Measurements from ENCODE around the gene NECAB2.

The NECAB2 gene

DNA sequence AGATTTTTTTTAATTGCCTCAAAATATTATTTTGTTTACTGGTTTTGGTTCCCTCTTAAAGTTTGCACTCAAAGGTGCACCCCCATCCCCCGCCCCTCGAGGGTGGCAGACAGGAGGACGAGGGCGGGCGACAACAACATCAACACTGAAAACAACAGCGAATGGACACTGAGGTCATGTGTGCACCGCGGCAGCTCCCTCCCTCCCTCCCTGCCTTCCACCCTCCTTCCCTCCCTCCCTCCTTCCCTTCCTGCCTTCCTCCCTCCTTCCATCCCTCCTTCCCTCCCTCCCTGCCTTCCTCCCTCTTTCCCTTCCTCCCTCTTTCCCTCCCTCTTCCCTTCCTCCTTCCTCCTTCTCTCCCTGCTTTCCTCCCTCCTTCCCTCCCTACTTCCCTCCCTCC is 16.5 kb upstream of the NECAB2 start:
- DNase-seq (ENCODE audit: low read depth in 1 of 2, low spot score in 1 of 2) = no peak

DNA sequence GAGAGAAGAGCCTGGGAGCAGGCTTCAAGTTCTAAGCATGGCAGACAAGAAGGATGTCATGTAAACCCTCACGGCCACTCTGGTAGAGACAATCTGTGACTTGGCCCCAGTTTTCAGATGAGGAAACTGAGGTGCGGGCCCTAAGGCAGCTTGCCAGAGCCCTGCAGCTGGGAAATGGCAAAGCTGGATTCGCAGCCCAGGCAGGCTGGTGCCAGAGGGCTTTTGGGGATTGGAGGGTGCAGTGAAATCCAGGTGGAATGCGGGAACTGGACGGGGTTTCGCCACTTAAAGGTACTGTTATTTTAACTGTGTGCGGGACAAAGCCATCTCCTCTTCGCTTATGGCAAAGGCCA is 15.5 kb upstream of the NECAB2 start:
- no peak for DNase-seq (ENCODE audit: low read depth in 1 of 2, low spot score in 1 of 2)

DNA sequence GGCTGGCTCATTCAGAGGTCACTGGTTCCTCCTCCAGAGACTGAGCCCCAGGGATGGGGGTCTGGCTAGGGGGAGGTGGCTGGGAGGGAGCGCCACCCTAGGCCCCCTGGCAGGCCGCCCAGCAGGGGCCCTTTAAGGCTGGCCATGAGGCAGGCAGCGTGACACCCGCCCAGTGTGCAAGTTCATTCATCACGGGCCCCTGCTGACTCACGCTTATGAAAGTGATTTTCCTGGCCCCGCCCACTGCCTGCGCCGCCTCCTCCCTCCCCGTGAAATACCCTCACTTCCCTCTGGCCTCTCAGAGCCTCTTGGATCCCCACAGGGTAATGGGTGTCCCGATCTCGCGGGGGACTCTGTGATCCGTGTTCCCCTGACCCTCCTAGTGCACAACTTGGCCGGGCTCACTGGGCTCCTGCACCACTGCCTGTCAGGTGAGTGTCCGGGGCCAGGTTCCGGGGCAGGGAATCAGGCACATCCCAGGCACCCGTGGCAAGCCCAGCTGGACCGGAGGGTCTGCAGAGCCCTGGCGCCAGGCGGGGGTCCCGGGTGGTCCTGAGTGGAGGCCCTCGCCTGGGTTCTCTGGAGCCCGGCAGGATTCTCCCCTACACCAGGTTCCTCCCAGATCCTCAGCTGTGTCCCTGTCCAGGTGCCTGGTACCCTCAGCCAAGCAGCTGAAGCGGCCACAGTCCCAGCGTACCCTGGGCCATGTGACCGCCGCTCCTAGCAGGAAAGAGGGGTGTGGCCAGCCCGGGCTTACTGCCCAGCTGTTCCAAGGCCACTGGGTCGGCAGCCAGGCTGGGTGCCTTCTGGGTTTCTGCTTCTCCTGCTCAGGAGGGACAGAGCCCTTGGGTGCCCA is 14.9 kb upstream of the NECAB2 start, which contains the start of gene OSGIN1:
Gene OSGIN1, plus strand, starts transcription at position 301 of the 856 bp plus-strand sequence. CDS start 4,432 bp downstream, outside the sequence.
- peak; percentile 19 to 28 for DNase-seq (ENCODE audit: low read depth in 1 of 2, low spot score in 1 of 2)

DNA sequence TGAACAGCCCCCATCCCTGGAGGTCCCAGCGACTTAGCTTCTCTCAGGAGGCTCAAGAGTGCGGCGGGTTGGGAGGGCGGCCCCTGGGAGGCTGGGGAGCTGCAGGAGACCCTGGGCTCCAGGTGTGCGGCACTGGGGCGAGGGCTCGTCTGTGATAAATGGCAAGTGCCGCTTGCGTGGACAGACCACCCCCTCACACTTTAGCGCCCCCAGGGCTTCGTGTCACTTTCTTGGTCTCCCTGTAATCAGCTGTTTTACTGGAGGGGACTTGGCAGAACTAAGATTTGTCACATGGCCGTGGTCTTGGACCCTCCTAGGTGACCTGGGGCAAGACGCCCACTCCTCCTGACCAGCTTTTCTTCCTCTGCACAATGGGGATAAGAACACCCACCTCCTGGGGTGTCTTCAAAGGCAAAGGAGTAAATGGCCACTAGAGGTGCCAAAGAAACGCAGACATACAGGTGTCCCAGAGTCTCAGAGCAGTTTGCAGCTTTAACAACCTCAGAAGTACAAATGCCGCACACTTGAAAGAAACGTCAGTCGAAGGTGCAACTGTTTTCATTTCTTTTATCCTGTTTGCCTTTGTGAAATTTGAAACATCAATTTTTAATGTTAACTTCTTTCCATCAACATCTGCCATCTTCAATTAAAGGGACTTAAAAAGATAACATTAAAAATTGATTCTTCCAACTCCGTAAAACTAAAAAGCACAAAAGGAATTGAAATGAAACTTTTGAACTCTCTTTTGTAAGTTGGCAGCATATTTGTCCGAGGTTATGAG is 14.1 kb upstream of the NECAB2 start:
- DNase-seq (ENCODE audit: low read depth in 1 of 2, low spot score in 1 of 2) = no peak

DNA sequence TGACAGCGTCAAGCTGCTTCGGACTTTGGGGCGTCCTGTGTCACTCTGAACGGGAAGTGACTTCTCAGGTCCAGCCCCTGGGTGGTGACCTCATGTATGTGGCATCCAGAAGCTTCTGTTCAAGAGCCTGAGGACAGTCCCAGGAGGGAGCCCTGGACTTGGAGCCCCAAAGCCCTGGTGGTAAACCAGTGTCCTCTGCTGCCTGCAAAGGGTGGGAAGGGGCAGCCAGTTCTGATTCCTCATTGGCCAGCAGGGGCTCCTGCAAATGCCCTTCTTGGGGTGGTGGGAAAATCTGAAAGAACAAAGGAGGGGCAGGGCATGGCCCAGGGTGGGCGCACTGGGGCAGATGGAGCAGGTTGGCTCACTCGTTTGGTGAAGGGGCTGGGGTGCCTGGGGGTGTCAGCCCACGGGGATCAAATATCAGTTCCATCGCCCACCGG is 13.4 kb upstream of the NECAB2 start:
- no peak for DNase-seq (ENCODE audit: low read depth in 1 of 2, low spot score in 1 of 2)

DNA sequence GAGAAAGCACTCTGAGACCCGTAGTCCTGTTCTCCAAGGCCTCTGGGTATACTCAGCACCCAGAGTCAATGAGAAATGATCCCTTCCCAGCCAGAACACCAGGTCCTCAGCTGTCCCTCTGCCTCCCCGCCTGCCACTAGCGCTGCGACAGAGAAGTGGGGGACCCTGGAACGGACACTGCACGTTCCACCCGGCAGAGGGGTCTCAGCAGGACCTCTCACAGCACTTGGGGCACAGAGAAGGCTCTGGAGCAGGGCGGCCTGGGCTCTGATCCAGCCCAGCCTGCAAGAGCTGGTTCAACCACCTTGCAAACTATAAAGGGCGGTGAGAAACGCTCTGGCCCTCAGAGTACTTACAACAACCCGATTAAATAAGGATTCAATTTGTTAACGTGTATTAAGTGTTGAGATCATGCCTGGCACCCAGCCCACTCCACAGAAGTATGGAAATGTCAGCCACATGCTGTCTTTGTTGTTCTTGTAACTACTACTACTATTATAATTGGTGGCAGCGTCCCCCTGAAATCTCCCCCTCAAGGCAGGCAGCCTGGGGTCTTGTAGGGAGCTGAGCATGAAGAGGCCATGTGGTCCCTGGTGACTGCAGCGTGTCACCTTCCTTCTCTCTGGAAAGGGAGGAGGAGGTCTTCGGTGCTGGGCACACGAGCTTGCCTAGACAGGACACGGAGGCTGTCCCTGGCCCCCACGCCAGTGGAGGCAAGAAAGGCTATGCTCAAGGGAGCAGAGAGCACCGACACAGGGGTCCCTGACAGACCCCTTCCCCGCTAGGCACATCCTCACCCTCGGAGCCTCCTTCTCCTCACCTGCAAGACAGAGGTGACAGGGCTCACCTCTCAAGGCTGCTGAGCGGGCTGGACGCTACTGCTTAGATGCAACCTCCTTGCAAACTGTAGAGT is 12.6 kb upstream of the NECAB2 start:
- DNase-seq (ENCODE audit: low read depth in 1 of 2, low spot score in 1 of 2) = no peak

DNA sequence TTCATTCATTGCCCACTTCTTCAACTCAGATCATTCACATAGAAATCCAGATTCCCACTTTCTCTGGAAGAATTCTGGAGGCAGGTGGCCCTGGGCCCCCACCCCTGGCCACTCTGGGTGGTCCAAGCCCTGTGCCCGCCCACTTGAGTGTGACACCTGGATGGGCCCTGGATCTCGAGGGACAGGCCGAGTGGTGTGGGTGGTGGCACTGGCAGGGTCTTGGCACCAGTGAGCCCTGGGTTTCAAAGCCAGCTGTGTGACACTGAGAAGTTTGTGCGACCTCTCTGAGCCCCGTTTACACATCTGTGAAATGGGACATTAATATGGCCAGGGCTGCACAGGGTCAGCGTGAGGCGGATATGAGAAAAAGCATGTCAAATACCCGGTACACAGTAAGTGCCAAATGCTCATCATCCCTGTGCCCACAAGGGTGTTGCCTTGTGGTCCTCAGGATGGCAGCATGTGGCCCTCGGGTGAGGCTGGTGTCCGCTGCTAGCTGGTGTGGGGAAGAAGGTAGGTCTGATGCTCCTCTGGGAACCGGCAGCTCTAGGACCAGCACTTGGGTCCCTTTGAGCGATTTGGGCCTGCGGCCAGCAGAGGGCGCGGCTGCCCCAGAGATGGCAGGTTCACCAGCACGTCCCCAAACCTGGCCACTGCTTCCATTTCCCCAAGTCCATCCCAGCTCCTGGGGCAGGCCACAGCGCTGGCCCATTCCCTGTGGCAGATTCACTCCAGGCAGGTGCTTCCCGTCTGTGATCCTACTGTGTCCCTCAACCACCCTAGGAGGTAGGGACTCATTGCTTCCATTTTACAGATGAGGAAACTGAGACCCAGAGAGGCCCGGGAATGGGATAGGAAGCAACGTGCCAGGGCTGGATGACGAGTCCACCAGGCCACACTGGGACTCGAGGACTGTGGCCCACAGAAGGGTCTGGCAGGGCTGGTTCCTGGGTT is 11.4 kb upstream of the NECAB2 start:
- peak; percentile 39 to 47 for DNase-seq (ENCODE audit: low read depth in 1 of 2, low spot score in 1 of 2)

DNA sequence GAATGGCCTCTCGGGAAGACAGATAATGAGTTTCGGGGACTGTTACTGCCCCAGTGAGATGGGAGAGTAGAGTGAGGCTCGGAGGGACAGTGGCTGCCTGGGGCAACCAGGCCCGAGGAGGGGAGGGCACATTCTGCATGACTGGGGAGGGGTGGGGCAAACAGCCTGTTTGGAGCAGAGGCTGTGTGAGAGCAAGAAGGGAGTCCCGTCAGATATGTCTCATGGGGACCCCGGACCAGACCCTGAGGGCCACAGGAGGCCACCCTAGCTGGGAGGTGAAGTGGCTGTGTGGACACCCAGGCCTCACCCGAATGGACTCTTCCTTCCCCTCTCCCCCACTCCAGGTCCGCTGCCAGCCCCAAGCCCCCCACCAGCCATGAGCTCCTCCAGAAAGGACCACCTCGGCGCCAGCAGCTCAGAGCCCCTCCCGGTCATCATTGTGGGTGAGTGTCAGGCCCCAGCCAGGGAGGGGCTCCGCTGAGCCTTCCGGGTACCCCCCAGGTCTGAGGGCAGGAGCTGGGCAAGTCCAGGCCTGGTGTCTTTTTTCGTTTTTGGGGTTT is 10.7 kb upstream of the NECAB2 start:
- no peak for DNase-seq (ENCODE audit: low read depth in 1 of 2, low spot score in 1 of 2)

DNA sequence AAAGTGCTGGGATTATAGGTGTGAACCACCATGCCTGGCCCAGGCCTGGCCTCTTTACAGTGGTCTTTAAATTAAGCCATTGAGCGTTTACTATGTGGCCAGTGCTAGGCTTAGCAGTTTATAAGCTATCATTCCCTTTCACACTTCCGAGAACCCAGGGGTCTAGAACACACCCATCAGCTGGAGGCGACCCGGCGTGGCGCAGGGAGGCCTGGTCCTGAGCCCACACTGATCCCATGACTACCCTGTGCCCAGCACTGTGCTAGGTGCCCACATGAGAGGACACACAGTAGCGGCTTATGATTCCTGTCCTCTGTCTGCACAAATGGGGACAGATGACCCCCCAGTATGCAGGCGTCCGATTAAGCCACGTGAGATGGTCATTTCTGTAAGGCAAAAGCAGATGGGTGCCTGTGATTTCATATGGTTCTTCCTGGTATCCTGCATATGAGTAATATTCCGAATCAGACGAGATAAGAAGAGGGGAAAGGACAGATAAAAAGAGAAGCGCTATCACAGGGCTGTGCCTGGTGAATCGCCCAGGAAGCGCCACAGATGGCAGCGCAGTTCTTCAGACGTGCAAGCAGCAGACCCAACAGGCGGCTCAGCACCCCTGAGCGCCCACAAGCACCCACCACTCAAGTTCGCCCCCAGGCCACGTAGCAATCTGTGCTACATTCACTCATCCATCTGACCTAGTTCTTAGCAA is 9.8 kb upstream of the NECAB2 start:
- DNase-seq (ENCODE audit: low read depth in 1 of 2, low spot score in 1 of 2) = no peak

DNA sequence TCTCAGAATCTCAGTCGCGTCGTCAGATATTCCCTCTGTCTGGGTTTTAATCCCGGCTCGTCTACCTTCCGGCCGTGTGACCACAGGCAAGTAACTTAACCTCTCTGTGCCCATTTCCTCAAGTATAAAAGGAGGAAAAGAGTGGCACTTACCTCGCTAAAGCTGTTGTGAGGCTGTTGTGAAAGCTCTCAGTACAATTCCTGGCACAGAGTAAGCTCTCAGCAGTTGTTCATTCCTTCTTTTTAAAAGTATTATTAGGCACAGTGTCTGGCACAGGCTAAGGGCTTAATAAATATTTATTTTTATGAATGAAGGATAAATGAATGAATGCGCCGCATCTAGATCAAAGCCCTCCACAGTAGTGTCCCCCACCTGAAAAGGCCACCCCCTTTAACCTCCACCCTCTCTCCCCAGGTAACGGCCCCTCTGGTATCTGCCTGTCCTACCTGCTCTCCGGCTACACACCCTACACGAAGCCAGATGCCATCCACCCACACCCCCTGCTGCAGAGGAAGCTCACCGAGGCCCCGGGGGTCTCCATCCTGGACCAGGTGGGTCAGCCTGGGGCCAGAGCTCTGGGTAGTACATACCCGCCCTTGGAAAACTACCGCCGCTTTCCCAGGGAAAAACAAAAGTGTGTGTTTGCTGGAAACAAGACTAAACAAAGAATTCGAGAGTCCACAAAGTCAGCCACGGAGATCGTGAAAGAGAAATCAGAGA is 9.0 kb upstream of the NECAB2 start:
- no peak for DNase-seq (ENCODE audit: low read depth in 1 of 2, low spot score in 1 of 2)

DNA sequence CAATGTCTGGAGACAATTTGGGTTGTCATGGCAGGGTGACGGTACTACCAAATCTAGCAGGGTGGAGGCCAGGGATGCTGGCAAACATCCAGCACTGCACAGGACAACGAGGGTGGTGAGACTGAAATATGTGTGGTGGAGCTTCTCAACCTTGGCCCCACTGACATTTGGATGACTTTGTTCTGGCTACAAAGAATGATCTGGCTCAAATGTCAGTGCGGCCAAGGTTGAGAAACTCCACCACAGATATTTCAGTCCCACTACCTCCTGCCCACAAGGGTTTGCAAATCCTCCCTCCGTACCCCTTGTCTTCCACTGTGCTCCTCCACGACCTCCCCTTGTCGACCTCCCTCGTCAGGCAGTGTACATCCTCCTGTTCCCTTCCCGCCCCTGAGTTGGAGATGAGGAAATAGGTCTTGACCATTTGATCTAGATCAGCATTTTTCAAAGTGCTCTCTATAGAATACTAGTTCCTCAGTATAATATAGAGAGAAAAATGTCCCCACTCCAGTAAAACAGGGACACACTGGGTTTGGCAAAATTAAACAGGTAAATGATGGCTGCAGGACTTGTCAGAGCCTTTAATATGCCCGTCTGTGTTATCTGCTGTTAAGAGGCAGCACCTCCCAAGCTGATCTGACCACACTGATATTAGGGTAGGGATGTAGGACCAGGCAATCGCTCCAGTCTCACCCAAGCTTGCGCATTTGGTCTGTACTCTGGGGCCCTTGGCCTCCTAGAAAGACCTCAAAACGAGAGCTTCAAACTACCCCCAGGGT is 8.2 kb upstream of the NECAB2 start:
- DNase-seq (ENCODE audit: low read depth in 1 of 2, low spot score in 1 of 2) = no peak

DNA sequence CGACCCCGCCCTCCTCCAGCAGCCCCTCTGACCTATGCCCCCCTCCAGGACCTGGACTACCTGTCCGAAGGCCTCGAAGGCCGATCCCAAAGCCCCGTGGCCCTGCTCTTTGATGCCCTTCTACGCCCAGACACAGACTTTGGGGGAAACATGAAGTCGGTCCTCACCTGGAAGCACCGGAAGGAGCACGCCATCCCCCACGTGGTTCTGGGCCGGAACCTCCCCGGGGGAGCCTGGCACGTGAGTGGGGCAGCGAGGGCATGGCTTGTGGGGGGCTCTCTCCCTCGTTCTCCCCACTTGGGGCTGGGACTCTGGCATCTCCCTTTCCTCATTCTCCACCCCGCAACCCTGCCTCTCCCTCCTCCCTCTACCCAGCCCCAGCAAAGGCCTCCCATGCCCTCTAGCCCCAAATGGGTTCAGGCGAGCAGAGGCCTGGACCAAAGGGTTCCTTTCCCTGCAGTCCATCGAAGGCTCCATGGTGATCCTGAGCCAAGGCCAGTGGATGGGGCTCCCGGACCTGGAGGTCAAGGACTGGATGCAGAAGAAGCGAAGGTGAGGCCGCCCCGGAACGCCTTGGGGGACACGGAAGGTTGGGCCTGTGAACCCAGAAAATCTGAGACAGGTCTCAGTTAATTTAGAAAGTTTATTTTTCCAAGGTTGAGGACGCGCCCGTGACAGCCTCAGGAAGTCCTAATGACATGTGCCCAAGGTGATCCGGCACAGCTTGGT is 7.4 kb upstream of the NECAB2 start:
- DNase-seq (ENCODE audit: low read depth in 1 of 2, low spot score in 1 of 2) = no peak

DNA sequence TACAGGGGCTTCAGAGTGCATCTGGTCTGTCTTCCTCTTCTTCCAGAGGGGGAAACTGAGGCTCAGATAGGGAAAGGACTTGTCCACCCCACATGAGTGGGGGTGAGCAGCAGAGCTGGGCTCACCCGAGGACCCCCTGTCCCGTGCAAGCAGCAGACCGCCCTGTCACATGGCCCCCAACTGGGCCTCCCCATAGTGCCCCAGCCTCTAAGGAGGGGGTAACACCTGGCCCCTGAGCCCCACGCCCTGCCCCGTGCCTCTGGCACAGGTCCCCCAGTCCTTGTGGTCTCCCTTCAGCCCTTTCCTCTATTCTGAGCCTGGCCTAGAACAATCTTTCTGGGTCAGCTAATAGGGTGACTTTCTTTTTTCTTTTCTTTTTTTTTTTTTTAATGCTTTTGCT is 6.5 kb upstream of the NECAB2 start:
- DNase-seq (ENCODE audit: low read depth in 1 of 2, low spot score in 1 of 2) = no peak

DNA sequence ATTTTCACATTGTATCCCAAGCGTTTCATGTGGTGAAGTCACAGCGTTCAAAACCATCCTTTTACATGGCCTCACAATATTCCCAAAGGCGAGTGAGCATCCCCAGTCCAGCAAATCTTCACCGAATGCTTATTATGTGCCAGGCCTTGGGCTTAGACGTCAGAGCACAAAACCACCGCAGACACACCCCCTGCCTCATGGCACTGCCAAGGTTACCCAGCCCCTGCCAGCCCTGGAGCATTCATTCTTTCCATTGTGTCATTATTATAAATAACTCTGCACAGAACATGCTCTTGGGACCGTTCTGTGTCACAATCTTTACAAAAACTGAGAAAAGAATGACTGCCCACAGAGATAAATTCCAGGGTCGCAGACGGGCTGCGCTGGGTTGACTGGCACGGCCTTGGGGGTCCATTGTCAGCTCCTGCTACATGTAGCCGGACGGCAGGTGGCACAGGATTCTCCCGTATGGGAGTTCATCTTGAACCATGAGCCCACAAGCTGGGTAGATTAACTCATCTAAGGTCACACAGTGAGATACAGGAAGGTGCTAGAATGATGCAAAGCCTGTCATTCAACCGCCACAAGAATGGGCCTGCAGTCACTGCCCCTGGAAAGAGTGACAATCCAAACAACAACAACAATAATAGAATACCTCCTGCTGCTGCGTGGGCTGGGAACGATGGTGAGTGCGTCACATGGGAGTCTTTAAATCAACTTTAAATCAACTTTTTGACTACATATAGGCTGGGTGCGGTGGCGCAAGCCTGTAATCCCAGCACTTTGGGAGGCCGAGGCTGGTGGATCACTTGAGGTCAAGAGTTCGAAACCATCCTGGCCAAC is 4.5 kb upstream of the NECAB2 start:
- no peak for DNase-seq (ENCODE audit: low read depth in 1 of 2, low spot score in 1 of 2)

DNA sequence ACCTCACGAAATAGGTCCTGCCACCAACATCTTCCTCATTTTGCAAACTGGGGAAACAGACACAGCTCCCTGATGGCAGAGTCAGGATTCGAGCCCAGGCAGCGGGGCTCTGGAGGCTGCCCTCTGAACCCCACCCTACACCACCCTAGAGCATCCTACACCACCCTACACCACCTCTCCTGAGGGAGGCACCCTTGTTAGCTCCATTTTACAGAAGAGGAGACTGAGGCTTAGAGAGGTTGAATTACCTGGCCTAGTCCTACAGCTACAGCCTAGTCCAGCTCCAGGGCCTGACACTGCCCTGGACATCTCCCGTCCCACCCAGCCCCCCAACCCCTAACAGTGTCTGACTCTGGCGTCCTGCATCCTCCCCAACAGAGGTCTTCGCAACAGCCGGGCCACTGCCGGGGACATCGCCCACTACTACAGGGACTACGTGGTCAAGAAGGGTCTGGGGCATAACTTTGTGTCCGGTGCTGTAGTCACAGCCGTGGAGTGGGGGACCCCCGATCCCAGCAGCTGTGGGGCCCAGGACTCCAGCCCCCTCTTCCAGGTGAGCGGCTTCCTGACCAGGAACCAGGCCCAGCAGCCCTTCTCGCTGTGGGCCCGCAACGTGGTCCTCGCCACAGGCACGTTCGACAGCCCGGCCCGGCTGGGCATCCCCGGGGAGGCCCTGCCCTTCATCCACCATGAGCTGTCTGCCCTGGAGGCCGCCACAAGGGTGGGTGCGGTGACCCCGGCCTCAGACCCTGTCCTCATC is 3.2 kb upstream of the NECAB2 start:
- DNase-seq (ENCODE audit: low read depth in 1 of 2, low spot score in 1 of 2) = no peak
